Smooth muscle cell (in vitro differentiated cells): ENCODE measurements around the gene RPL28. TPM values are rescaled to one million over a fixed set of nuclear protein-coding genes. Genes with fewer than 3 reads are reported as not detected.
"Not testable (repeated sequence)": the region's sequence is repeated elsewhere in the genome, so short reads cannot be mapped to it uniquely, and the experiment has no call there.

ENCODE experiments used
- DNase-seq: peaks from one replicate; lab custom pipeline; 2025; ENCODE audit not compliant: unreplicated experiment; lab: John Stamatoyannopoulos, UW
- H2AFZ ChIP-seq: fragments of 200-600 bp; sonication (generic); 2 replicates; pipeline ENCODE4 v1.6.0; 2016; ENCODE audit warnings: antibody characterized with exemption, low read depth, mild to moderate bottlenecking
- H3F3A ChIP-seq: fragments of 200-600 bp; sonication (generic); 2 replicates; pipeline ENCODE4 v1.6.0; 2017; ENCODE audit warnings: antibody characterized with exemption, low read depth
- H3K27ac ChIP-seq: fragments of 200-600 bp; sonication (generic); 2 replicates; pipeline ENCODE4 v1.5.1; 2016; ENCODE audit warnings: low read depth, mild to moderate bottlenecking
- H3K27me3 ChIP-seq: fragments of 200-600 bp; sonication (generic); 2 replicates; pipeline ENCODE4 v1.6.1; 2016; ENCODE audit warnings: low read depth, mild to moderate bottlenecking
- H3K36me3 ChIP-seq: fragments of 200-600 bp; sonication (generic); 2 replicates; pipeline ENCODE4 v1.5.1; 2016; ENCODE audit warnings: low read depth
- H3K4me1 ChIP-seq: fragments of 200-600 bp; sonication (generic); 2 replicates; pipeline ENCODE4 v1.5.1; 2016; ENCODE audit warnings: low read depth
- H3K4me2 ChIP-seq: fragments of 200-600 bp; sonication (generic); 2 replicates; pipeline ENCODE4 v1.6.0; 2016; ENCODE audit warnings: mild to moderate bottlenecking
- H3K4me3 ChIP-seq: fragments of 200-600 bp; sonication (generic); 2 replicates; pipeline ENCODE4 v1.5.1; 2016; ENCODE audit warnings: mild to moderate bottlenecking
- H3K79me2 ChIP-seq: fragments of 200-600 bp; sonication (generic); 2 replicates; pipeline ENCODE4 v1.6.0; 2016; ENCODE audit warnings: low read depth, mild to moderate bottlenecking
- H3K9ac ChIP-seq: fragments of 200-600 bp; sonication (generic); 2 replicates; pipeline ENCODE4 v1.6.0; 2016; ENCODE audit warnings: low read depth
- H3K9me3 ChIP-seq: fragments of 200-600 bp; sonication (generic); replicated peaks from 2 replicates; pipeline ENCODE4 v1.5.1; 2016; ENCODE audit warnings: low read depth
- H4K20me1 ChIP-seq: fragments of 200-600 bp; sonication (generic); 2 replicates; pipeline ENCODE4 v1.6.0; 2016; ENCODE audit warnings: low read depth
- WGBS: methylation state at CpG from one replicate; pipeline ENCODE4 v1.1.7; 2016; ENCODE audit warnings: low lambda C conversion rate; 5-methylcytosine and 5-hydroxymethylcytosine counted together
- polyA plus RNA-seq: library from polyadenylated mRNA; unstranded; fragments of >200 nt; fragmentation: Nextera tagmentation; extraction: Ambion mirVana; gene quantifications from 2 replicates; pipeline ENCODE4 v1.2.1, GENCODE V29; 2016
- total RNA-seq: library from RNA; depleted of rRNA; stranded (reverse); fragments of >200 nt; gene quantifications from 2 replicates; pipeline ENCODE4 v1.2.3, GENCODE V29; 2014
- TF ChIP-seq, protein P1 (sequence below): fragments of 200-600 bp; sonication (generic); IDR thresholded peaks from 2 replicates; pipeline ENCODE4 v1.5.1; 2017; ENCODE audit warnings: borderline replicate concordance, mild to moderate bottlenecking, antibody characterized with exemption; ENCODE audit not compliant: insufficient read depth, poor library complexity, severe bottlenecking

RPL28 gene
- total and polyA plus RNA-seq, 2 experiments from 2014 or later, result 515 to 1,108 TPM

GRCh38 chr19:55406826-55407549, 21.3 kb downstream of the RPL28 start:
- no peaks in the 10 kb centered on the region for H3K27me3 ChIP-seq
- H3F3A ChIP-seq, result peaks cover 14% of the 10 kb centered on the region
- peak overlapping the region; percentile 92 for H3K9ac ChIP-seq
- peak overlapping the region; percentile 96 for H3K4me2 ChIP-seq
- peak overlapping the region; percentile 99 for H3K27ac ChIP-seq
- 11% methylated on average over 33 of the region's 35 CpGs for WGBS
- H3K79me2 ChIP-seq, result peaks cover 37% of the 10 kb centered on the region
- peak overlapping the region; percentile 78 for H3K4me3 ChIP-seq
- H2AFZ ChIP-seq, result no peak overlapping the region
- H3K9me3 ChIP-seq, result no peaks in the 10 kb centered on the region
- peaks cover 47% of the 10 kb centered on the region for H4K20me1 ChIP-seq
- H3K36me3 ChIP-seq, result no peaks in the 10 kb centered on the region
- DNase-seq, result no peak
- TF ChIP-seq, protein P1, sequence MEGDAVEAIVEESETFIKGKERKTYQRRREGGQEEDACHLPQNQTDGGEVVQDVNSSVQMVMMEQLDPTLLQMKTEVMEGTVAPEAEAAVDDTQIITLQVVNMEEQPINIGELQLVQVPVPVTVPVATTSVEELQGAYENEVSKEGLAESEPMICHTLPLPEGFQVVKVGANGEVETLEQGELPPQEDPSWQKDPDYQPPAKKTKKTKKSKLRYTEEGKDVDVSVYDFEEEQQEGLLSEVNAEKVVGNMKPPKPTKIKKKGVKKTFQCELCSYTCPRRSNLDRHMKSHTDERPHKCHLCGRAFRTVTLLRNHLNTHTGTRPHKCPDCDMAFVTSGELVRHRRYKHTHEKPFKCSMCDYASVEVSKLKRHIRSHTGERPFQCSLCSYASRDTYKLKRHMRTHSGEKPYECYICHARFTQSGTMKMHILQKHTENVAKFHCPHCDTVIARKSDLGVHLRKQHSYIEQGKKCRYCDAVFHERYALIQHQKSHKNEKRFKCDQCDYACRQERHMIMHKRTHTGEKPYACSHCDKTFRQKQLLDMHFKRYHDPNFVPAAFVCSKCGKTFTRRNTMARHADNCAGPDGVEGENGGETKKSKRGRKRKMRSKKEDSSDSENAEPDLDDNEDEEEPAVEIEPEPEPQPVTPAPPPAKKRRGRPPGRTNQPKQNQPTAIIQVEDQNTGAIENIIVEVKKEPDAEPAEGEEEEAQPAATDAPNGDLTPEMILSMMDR, result no peak
- peaks cover 14% of the 10 kb centered on the region for H3K4me1 ChIP-seq

DNA sequence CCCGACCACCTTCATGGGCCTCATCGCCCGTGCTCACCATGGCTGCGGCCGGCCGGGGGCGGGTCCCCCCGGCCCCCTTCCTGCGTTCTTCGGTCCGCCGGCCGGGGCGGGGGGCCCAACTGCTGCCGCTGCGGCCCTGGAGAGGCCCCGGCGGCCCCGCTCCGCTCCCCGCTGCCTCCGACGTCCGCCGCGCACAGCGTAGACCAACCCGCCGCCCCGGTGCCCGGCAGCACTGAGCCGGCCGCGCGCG, 21.7 kb downstream of the RPL28 start, which contains the start of gene UBE2S:
Gene UBE2S, minus strand, starts transcription at position 239 of the 250 bp plus-strand sequence. Its CDS starts 199 bp downstream, at position 40.
- peak within 1 kb of the TSS; percentile 92 for H3K9ac ChIP-seq
- H3K79me2 ChIP-seq, result peaks cover 37% of the 10 kb centered on the region
- H4K20me1 ChIP-seq, result peaks cover 42% of the 10 kb centered on the region
- not testable (repeated sequence) for H3K36me3 ChIP-seq, H3K27me3 ChIP-seq, H3K9me3 ChIP-seq, H3F3A ChIP-seq, DNase-seq
- H3K4me2 ChIP-seq, result peak within 1 kb of the TSS; percentile 96
- 0% methylated on average over 13 of the region's 36 CpGs for WGBS
- H3K4me3 ChIP-seq, result peak within 1 kb of the TSS; percentile 78
- peak within 1 kb of the TSS; percentile 99 for H3K27ac ChIP-seq
- H2AFZ ChIP-seq, result peak within 1 kb of the TSS; percentile 69
- H3K4me1 ChIP-seq, result peaks cover 14% of the 10 kb centered on the region

GRCh38 chr19:55407800-55408532, 22.2 kb downstream of the RPL28 start:
- Histone ChIP-seq H3F3A (peaks cover 5% of the 10 kb centered on the region), H4K20me1 (peaks cover 37% of the 10 kb centered on the region), H2AFZ (peak overlapping the region; percentile 69), H3K4me3 (peak overlapping the region; percentile 78), H3K27ac (peak overlapping the region; percentile 99), H3K4me2 (peak overlapping the region; percentile 96), H3K4me1 (peaks cover 14% of the 10 kb centered on the region), H3K9me3 (no peaks in the 10 kb centered on the region), H3K36me3 (no peaks in the 10 kb centered on the region), H3K27me3 (no peaks in the 10 kb centered on the region), H3K79me2 (peaks cover 37% of the 10 kb centered on the region), H3K9ac (peak overlapping the region; percentile 92)
- WGBS, result 1% methylated on average over 53 of the region's 72 CpGs
- peak; percentile 99 for DNase-seq
- TF ChIP-seq, protein P1, result no peak

GRCh38 chr19:55408533-55408872, 22.8 kb downstream of the RPL28 start:
- 70% methylated on average over 9 of the region's 9 CpGs for WGBS

GRCh38 chr19:55409179-55409578, 23.4 kb downstream of the RPL28 start:
- not testable (repeated sequence) for H3K9ac ChIP-seq, H3K27me3 ChIP-seq, H3K4me2 ChIP-seq, H3K9me3 ChIP-seq, DNase-seq, H3K4me3 ChIP-seq, H3K27ac ChIP-seq, H2AFZ ChIP-seq, H3F3A ChIP-seq, H3K36me3 ChIP-seq
- H3K4me1 ChIP-seq, result peaks cover 14% of the 10 kb centered on the region
- peaks cover 28% of the 10 kb centered on the region for H4K20me1 ChIP-seq
- WGBS, result 98% methylated on average over 8 of the region's 8 CpGs
- peaks cover 30% of the 10 kb centered on the region for H3K79me2 ChIP-seq

More at GRCh38 chr19:55408533-55408872, 22.8 kb downstream of the RPL28 start:
- Histone ChIP-seq H3K36me3 (no peaks in the 10 kb centered on the region), H3K4me2 (peak overlapping the region; percentile 76), H3K9ac (peak overlapping the region; percentile 65), H3K27ac (peak overlapping the region; percentile 82), H2AFZ (peak overlapping the region; percentile 47), H3K79me2 (peaks cover 34% of the 10 kb centered on the region), H3K4me3 (peak overlapping the region; percentile 78), H4K20me1 (peaks cover 32% of the 10 kb centered on the region), H3K4me1 (peaks cover 14% of the 10 kb centered on the region), H3K9me3 (no peaks in the 10 kb centered on the region), H3K27me3 (no peaks in the 10 kb centered on the region), H3F3A (no peaks in the 10 kb centered on the region)
- DNase-seq, result no peak
- TF ChIP-seq, protein P1, result no peak
